MCF 10A (cell line): Measurements from ENCODE around the gene PLA2G1B. TPM values are rescaled to one million over a fixed set of nuclear protein-coding genes. Genes with fewer than 3 reads are reported as not detected.

ENCODE experiments used
- BruUV-seq: library from RNA; stranded (reverse); fragments of 400-500 nt; replicated peaks from 2 replicates; lab custom pipeline; 2021; lab: Mats Ljungman, UMichigan
- CTCF ChIA-PET: fragments of 300-600 bp; sonication (Branson Sonifier 250); formaldehyde crosslinking; extraction: SDS; loops from one replicate; lab custom pipeline; 2021; ENCODE audit warnings: antibody characterized with exemption, inconsistent platforms; lab: Yijun Ruan, JAX
- POLR2A ChIA-PET: fragments of 300-600, 350-650 bp; sonication (Branson Sonifier 250); formaldehyde crosslinking; extraction: SDS; loops from one replicate; lab custom pipeline; 2020; ENCODE audit warnings: antibody characterized with exemption, inconsistent platforms; lab: Yijun Ruan, JAX
- DNase-seq: peaks from one replicate; pipeline ENCODE4 v3.0.0-alpha.2; 2018; ENCODE audit not compliant: unreplicated experiment
- H3K27ac Mint-ChIP-seq: one replicate; pipeline ENCODE4 v1.8.0; 2022; ENCODE audit warnings: mild to moderate bottlenecking, low read depth, mixed read lengths; ENCODE audit not compliant: unreplicated experiment
- H3K27me3 Mint-ChIP-seq: one replicate; pipeline ENCODE4 v1.8.0; 2022; ENCODE audit warnings: mixed read lengths; ENCODE audit not compliant: insufficient read depth, unreplicated experiment
- H3K36me3 Mint-ChIP-seq: one replicate; pipeline ENCODE4 v1.8.0; 2022; ENCODE audit warnings: mild to moderate bottlenecking, moderate library complexity, mixed read lengths; ENCODE audit not compliant: insufficient read depth, unreplicated experiment
- H3K4me1 Mint-ChIP-seq: one replicate; pipeline ENCODE4 v1.8.0; 2022; ENCODE audit warnings: mixed read lengths; ENCODE audit not compliant: insufficient read depth, unreplicated experiment
- H3K4me3 Mint-ChIP-seq: one replicate; pipeline ENCODE4 v1.8.0; 2022; ENCODE audit warnings: mild to moderate bottlenecking, moderate library complexity, mixed read lengths; ENCODE audit not compliant: unreplicated experiment
- H3K9me3 Mint-ChIP-seq: one replicate; pipeline ENCODE4 v1.8.0; 2022; ENCODE audit warnings: mixed read lengths; ENCODE audit not compliant: unreplicated experiment
- CTCF ChIP-seq: fragments of 200-600 bp; IDR thresholded peaks from one replicate; pipeline ENCODE4 v1.8.0; 2022; ENCODE audit warnings: antibody characterized with exemption, mild to moderate bottlenecking; ENCODE audit not compliant: unreplicated experiment
- intact Hi-C: fragments of 100-400 bp; cut with micrococcal nuclease; formaldehyde crosslinking; loops from 2 replicates; pipeline ENCODE4 v1.14.1; 2022
- total RNA-seq: library from RNA; stranded (reverse); gene quantifications from 2 replicates; pipeline ENCODE4 v1.2.3, GENCODE V29; 2022

PLA2G1B gene
- total RNA-seq, 1 experiment from 2014 or later = not detected

GRCh38 chr12:120317224-120318105 lies 10.1 kb downstream of the PLA2G1B start:
- intact Hi-C loops = no loop called here
- POLR2A ChIA-PET = interaction anchor here (0.6 to 6.3 kb wide), 15 partner anchors 10 to 218 kb away, joined by 3 to 44 read pairs (median 4); partner anchors contain the start of genes RNU4-1, RNU4-2, RPLP0 and SIRT4
- H3K4me1 Mint-ChIP-seq = peaks cover 15% of the 10 kb centered on the region

GRCh38 chr12:120316798-120317223 lies 10.8 kb downstream of the PLA2G1B start:
- POLR2A ChIA-PET = interaction anchor here (0.6 to 6.3 kb wide), 12 partner anchors 10 to 219 kb away, joined by 3 to 44 read pairs (median 4); partner anchors contain the start of genes RNU4-1, RNU4-2, RPLP0 and SIRT4
- no peaks in the 10 kb centered on the region for H3K27me3 Mint-ChIP-seq
- H3K36me3 Mint-ChIP-seq = peaks cover 5% of the 10 kb centered on the region
- peak overlapping the region; percentile 95 for H3K4me3 Mint-ChIP-seq
- no peaks in the 10 kb centered on the region for H3K9me3 Mint-ChIP-seq
- no peak for TF ChIP-seq CTCF
- CTCF ChIA-PET = interaction anchor here (0.6 to 7.8 kb wide), 13 partner anchors 9 to 407 kb away, joined by 3 to 64 read pairs (median 4); partner anchors contain the start of gene SIRT4
- H3K4me1 Mint-ChIP-seq = peaks cover 15% of the 10 kb centered on the region
- H3K27ac Mint-ChIP-seq = peak overlapping the region; percentile 97
- BruUV-seq = TSS peak; percentile 90
- intact Hi-C loops = no loop called here
- DNase-seq = no peak

More at GRCh38 chr12:120317224-120318105, 10.1 kb downstream of the PLA2G1B start:
- Mint-ChIP-seq H3K4me3 (peak overlapping the region; percentile 95), H3K9me3 (no peaks in the 10 kb centered on the region), H3K36me3 (peaks cover 5% of the 10 kb centered on the region), H3K27ac (peak overlapping the region; percentile 97), H3K27me3 (no peaks in the 10 kb centered on the region)
- TF ChIP-seq CTCF = peak; percentile 54
- CTCF ChIA-PET = interaction anchor here (0.6 to 7.8 kb wide), 13 partner anchors 9 to 408 kb away, joined by 3 to 64 read pairs (median 4); partner anchors contain the start of gene SIRT4
- no TSS peak for BruUV-seq
- DNase-seq = peak; percentile 100

- TF ChIP-seq CTCF = no peak
- CTCF ChIA-PET = interaction anchor here (0.9 to 7.8 kb wide), 5 partner anchors 10 to 86 kb away, joined by 3 to 64 read pairs (median 3); partner anchors contain the start of gene SIRT4
- Mint-ChIP-seq H3K4me3 (no peak overlapping the region), H3K27ac (no peak overlapping the region), H3K9me3 (no peaks in the 10 kb centered on the region), H3K36me3 (peaks cover 5% of the 10 kb centered on the region), H3K27me3 (no peaks in the 10 kb centered on the region), H3K4me1 (peaks cover 15% of the 10 kb centered on the region)
- no TSS peak for BruUV-seq
- intact Hi-C loops = no loop called here
- DNase-seq = peak; percentile 24
- POLR2A ChIA-PET = interaction anchor here (1.1 to 6.3 kb wide), 4 partner anchors 11 to 215 kb away, joined by 3 to 44 read pairs (median 4); partner anchors contain the start of genes RNU4-2 and SIRT4
Measured at GRCh38 chr12:120314220-120314619, 13.4 kb downstream of the PLA2G1B start.
